GM12878 (cell line): ENCODE data around the gene EYS. TPM values are rescaled to one million over a fixed set of nuclear protein-coding genes. Genes with fewer than 3 reads are reported as not detected.
A peak's percentile ranks its signal among the peaks of the same experiment; 100 is the strongest.

ENCODE experiments used
- ATAC-seq: fragments of 200-7000 bp; cut with Tn5 transposase; 3 replicates; pipeline ENCODE4 v1.9.1; 2020; ENCODE audit warnings: mild to moderate bottlenecking, moderate library complexity
- BruUV-seq: library from RNA; stranded (reverse); fragments of 400-500 nt; replicated peaks from 2 replicates; lab custom pipeline; 2021; lab: Mats Ljungman, UMichigan
- CTCF ChIA-PET: fragments of 300-600 bp; sonication (Branson Sonifier 250); formaldehyde crosslinking; extraction: SDS; loops from one replicate; lab custom pipeline; 2021; ENCODE audit warnings: inconsistent platforms; lab: Yijun Ruan, JAX
- POLR2A ChIA-PET: fragments of 350-600 bp; formaldehyde crosslinking; extraction: SDS; loops from one replicate; lab custom pipeline; 2021; ENCODE audit warnings: inconsistent platforms; lab: Charles Lee
- RAD21 ChIA-PET: fragments of 300-600 bp; sonication (Branson Sonifier 250); formaldehyde crosslinking; loops from one replicate; lab custom pipeline; 2023; ENCODE audit warnings: antibody characterized with exemption; ENCODE audit not compliant: unreplicated experiment; lab: Charles Lee
- SMC1A ChIA-PET: fragments of 300-600 bp; sonication (Branson Sonifier 250); formaldehyde crosslinking; loops from one replicate; lab custom pipeline; 2023; ENCODE audit not compliant: unreplicated experiment, uncharacterized antibody; lab: Charles Lee
- DNase-seq: peaks from one replicate; pipeline ENCODE4 v3.0.0-alpha.2; 2011; ENCODE audit warnings: low read depth, low spot score
- FAIRE-seq: peaks from 3 replicates; lab custom pipeline; 2011; peaks lifted over from hg19 to GRCh38; lab: Jason Lieb, UNC
- H2AFZ ChIP-seq: 2 replicates; pipeline ENCODE4 v1.6.0; 2011; ENCODE audit warnings: low read depth, low read length, control low read depth; ENCODE audit not compliant: control insufficient read depth
- H3K27ac ChIP-seq: 2 replicates; pipeline ENCODE4 v1.5.1; 2011; ENCODE audit warnings: control low read depth; ENCODE audit not compliant: control insufficient read depth, insufficient read depth
- H3K27me3 ChIP-seq, 2 experiments: replicated peaks in 1 of 2; 2 replicates each; pipeline versions ENCODE4 v1.6.0 to v1.6.1; 2011; ENCODE audit warnings: low read length in 1 of 2; ENCODE audit not compliant: control insufficient read depth in 2 of 2, insufficient read depth in 2 of 2
- H3K36me3 ChIP-seq, 2 experiments: 2 replicates each; pipeline ENCODE4 v1.5.1; 2011; ENCODE audit warnings: low read length in 1 of 2; ENCODE audit not compliant: control insufficient read depth in 2 of 2, insufficient read depth in 2 of 2
- H3K4me1 ChIP-seq: 2 replicates; pipeline ENCODE4 v1.6.1; 2011; ENCODE audit warnings: mild to moderate bottlenecking, low read length, moderate library complexity, mixed read lengths; ENCODE audit not compliant: control insufficient read depth, insufficient read depth
- H3K4me2 ChIP-seq: 2 replicates; pipeline ENCODE4 v1.6.0; 2011; ENCODE audit warnings: control low read depth; ENCODE audit not compliant: control insufficient read depth, insufficient read depth
- H3K4me3 ChIP-seq: fragments of 200-600 bp; sonication (generic); 2 replicates; pipeline ENCODE4 v1.5.1; 2016
- H3K79me2 ChIP-seq: 2 replicates; pipeline ENCODE4 v1.6.0; 2011; ENCODE audit warnings: low read length; ENCODE audit not compliant: control insufficient read depth, insufficient read depth
- H3K9ac ChIP-seq: 2 replicates; pipeline ENCODE4 v1.8.0; 2011; ENCODE audit warnings: low read length, control low read depth, mixed read lengths; ENCODE audit not compliant: control insufficient read depth, insufficient read depth
- H3K9me3 ChIP-seq: replicated peaks from 3 replicates; pipeline ENCODE4 v1.5.1; 2011; ENCODE audit warnings: mild to moderate bottlenecking, low read length; ENCODE audit not compliant: control insufficient read depth, insufficient read depth
- H4K20me1 ChIP-seq: 2 replicates; pipeline ENCODE4 v1.6.0; 2011; ENCODE audit not compliant: control insufficient read depth, insufficient read depth
- FOXM1 ChIP-seq: IDR thresholded peaks from 2 replicates; pipeline ENCODE4 v1.6.1; 2012; ENCODE audit warnings: low read depth, mild to moderate bottlenecking, inconsistent platforms, low read length, moderate library complexity
- NR2F1 ChIP-seq: fragments of 450-650 bp; conservative IDR thresholded peaks from 2 replicates; pipeline ENCODE4 v1.6.1; 2017; ENCODE audit warnings: mild to moderate bottlenecking
- PAX5 ChIP-seq: IDR thresholded peaks from 2 replicates; pipeline ENCODE4 v1.6.1; 2011; ENCODE audit warnings: low read depth, low read length, borderline replicate concordance
- POU2F2 ChIP-seq: IDR thresholded peaks from 3 replicates; pipeline ENCODE4 v1.6.1; 2011; ENCODE audit warnings: low read depth, mild to moderate bottlenecking, low read length, borderline replicate concordance
- SMARCA5 ChIP-seq: fragments of 450-650 bp; IDR thresholded peaks from 2 replicates; pipeline ENCODE4 v1.6.1; 2017; ENCODE audit warnings: mild to moderate bottlenecking
- STAT1 ChIP-seq: fragments of 450-650 bp; conservative IDR thresholded peaks from 2 replicates; pipeline ENCODE4 v1.6.1; 2014; ENCODE audit warnings: antibody characterized with exemption, mild to moderate bottlenecking
- ZNF24 ChIP-seq: fragments of 450-650 bp; IDR thresholded peaks from 2 replicates; pipeline ENCODE4 v1.6.1; 2017; ENCODE audit warnings: antibody characterized with exemption, mild to moderate bottlenecking
- ZNF384 ChIP-seq: IDR thresholded peaks from 2 replicates; pipeline ENCODE4 v1.6.1; 2012; ENCODE audit warnings: low read depth, mild to moderate bottlenecking, low read length, improper control_type of control experiment, borderline replicate concordance
- WGBS: methylation state at CpG from one replicate; pipeline ENCODE4 v1.1.6; 2016; ENCODE audit warnings: low lambda C conversion rate; ENCODE audit not compliant: insufficient replicate concordance, insufficient coverage; ENCODE audit errors: missing lambda C conversion rate; 5-methylcytosine and 5-hydroxymethylcytosine counted together
- in situ Hi-C: fragments of 300-500 bp; cut with MboI; formaldehyde crosslinking; loops from 9 replicates; pipeline ENCODE4 v1.14.3; 2018; ENCODE audit warnings: mixed read lengths
- intact Hi-C: fragments of 100-400 bp; cut with micrococcal nuclease; formaldehyde crosslinking; loops from one replicate; pipeline ENCODE4 v1.14.2; 2022; ENCODE audit not compliant: unreplicated experiment
- polyA plus RNA-seq, 11 experiments: library from polyadenylated mRNA; depleted of rRNA in 4 of 11; unstranded in 6 of 11; stranded (reverse) in 5 of 11; fragments of >200 nt; fragmentation: Nextera tagmentation in 4 of 11; fragmentation: Illumina TruSeq in 1 of 11; extraction: Ambion mirVana in 4 of 11; extraction: Trizol in 1 of 11; gene quantifications; 1 replicate in 1 of 11; 2 replicates in 10 of 11; pipeline versions ENCODE4 v1.2.1 to v1.2.3, GENCODE V29; 2011 to 2016; ENCODE audit warnings: inconsistent platforms in 2 of 11, missing spikeins in 2 of 11, low read depth in 1 of 11
- total RNA-seq, 4 experiments: library from RNA; depleted of rRNA in 3 of 4; stranded (reverse); fragments of >200 nt in 3 of 4; fragmentation: Illumina TruSeq in 1 of 4; extraction: Trizol in 1 of 4; gene quantifications; 2 replicates each; pipeline versions ENCODE4 v1.2.1 to v1.2.3, GENCODE V29; 2013 to 2021
- TF ChIP-seq, protein P1 (sequence below): IDR thresholded peaks from 2 replicates; pipeline ENCODE4 v1.6.1; 2011; ENCODE audit warnings: borderline replicate concordance, low read depth, mild to moderate bottlenecking, moderate library complexity, low read length; ENCODE audit not compliant: insufficient read depth, poor library complexity, severe bottlenecking
- TF ChIP-seq, protein P2 (sequence below): fragments of 150-350 bp; IDR thresholded peaks from 2 replicates; pipeline ENCODE4 v1.6.1; 2014; ENCODE audit warnings: mild to moderate bottlenecking, low read depth, low read length

EYS gene
- total and polyA plus RNA-seq, 10 of the 15 experiments (the other 5 are each of a cell fraction or from before 2014, with no cell fraction given): under 0.01 to 0.14 (median 0.02) TPM; not detected in 1

DNA sequence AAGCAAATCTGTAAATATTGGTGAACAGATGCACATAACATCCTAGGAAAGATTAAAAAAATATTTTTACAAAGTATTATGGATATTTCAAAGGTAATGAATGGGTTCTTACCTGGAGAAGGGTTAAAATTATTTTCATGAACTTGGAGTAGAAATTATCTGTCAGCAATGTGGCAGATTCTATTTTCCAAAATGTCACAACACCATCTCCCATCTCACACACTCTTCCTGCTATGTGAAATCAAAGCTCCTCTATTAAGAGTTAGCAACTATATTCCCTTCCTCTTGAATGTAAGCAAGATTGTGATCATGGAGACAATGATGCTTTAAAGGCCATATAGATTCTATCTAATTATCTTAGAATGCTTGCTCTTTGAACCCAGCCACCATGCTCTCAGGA, 304.5 kb downstream of the EYS start:
- FAIRE-seq (no peak), ATAC-seq (no peak), DNase-seq (no peak)
- intact Hi-C loops (no loop called here), in situ Hi-C loops (no loop called here)
- ChIA-PET CTCF (no interaction called here), POLR2A (no interaction called here), SMC1A (no interaction called here), RAD21 (no interaction called here)
- Histone ChIP-seq H3K4me3 (no peak overlapping the region), H3K9ac (no peak overlapping the region), H3K36me3 (no peaks in the 10 kb centered on the region), H3K4me1 (no peaks in the 10 kb centered on the region), H3K4me2 (no peak overlapping the region), H3K9me3 (no peaks in the 10 kb centered on the region), H3K27me3 (no peaks in the 10 kb centered on the region), H4K20me1 (no peaks in the 10 kb centered on the region), H2AFZ (no peak overlapping the region), H3K27ac (no peak overlapping the region), H3K79me2 (no peaks in the 10 kb centered on the region)
- TF ChIP-seq NR2F1: no peak
- no peak for TF ChIP-seq ZNF24
- no TSS peak for BruUV-seq

DNA sequence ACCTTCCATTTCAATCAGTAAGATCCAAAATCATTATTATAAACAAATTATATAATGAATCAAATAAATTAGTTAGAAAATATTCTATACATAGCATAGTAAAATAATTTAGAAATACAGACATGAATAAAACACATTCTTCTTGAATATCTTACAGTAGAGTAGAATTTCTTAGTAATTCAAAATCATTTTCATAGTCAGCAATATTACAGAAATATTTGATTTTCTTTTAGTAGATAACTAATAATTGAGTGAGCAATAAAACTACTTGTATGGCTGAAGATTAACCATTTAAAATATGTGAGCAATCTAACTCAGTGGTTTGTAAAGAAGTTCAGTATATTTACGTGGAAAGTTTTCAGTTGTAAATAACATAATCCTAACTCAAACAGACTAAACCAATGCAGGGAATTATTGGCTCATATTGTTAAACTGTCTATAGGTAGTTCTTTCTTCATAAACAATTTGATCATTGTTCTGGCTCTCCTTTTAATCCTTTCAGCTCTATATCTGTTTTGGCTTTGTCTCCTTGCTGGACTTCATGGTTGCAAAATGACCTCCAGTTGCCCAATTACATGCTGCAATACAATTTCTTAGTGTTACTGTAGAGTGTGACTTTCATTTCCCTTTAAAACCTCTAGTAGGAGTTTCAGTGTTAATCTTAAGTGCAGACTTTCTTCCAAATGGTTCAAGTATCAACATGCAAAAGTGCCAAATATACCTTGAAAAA, 307.5 kb downstream of the EYS start:
- no peak for FAIRE-seq
- in situ Hi-C loops: no loop called here
- no peak for TF ChIP-seq PAX5
- TF ChIP-seq POU2F2: no peak
- TF ChIP-seq, protein P1, sequence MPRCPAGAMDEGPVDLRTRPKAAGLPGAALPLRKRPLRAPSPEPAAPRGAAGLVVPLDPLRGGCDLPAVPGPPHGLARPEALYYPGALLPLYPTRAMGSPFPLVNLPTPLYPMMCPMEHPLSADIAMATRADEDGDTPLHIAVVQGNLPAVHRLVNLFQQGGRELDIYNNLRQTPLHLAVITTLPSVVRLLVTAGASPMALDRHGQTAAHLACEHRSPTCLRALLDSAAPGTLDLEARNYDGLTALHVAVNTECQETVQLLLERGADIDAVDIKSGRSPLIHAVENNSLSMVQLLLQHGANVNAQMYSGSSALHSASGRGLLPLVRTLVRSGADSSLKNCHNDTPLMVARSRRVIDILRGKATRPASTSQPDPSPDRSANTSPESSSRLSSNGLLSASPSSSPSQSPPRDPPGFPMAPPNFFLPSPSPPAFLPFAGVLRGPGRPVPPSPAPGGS: no peak
- TF ChIP-seq ZNF384: no peak
- no peak for TF ChIP-seq SMARCA5
- TF ChIP-seq, protein P2, sequence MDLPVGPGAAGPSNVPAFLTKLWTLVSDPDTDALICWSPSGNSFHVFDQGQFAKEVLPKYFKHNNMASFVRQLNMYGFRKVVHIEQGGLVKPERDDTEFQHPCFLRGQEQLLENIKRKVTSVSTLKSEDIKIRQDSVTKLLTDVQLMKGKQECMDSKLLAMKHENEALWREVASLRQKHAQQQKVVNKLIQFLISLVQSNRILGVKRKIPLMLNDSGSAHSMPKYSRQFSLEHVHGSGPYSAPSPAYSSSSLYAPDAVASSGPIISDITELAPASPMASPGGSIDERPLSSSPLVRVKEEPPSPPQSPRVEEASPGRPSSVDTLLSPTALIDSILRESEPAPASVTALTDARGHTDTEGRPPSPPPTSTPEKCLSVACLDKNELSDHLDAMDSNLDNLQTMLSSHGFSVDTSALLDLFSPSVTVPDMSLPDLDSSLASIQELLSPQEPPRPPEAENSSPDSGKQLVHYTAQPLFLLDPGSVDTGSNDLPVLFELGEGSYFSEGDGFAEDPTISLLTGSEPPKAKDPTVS: no peak
- TF ChIP-seq FOXM1: no peak
- no peak for TF ChIP-seq STAT1

More for the DNA sequence above, 307.5 kb downstream of the EYS start:
- WGBS: 19% methylated on average over 1 of the region's 1 CpG
- ChIA-PET SMC1A (no interaction called here), CTCF (no interaction called here), POLR2A (no interaction called here), RAD21 (no interaction called here)
- H4K20me1 ChIP-seq: no peaks in the 10 kb centered on the region
- H3K27me3 ChIP-seq: no peaks in the 10 kb centered on the region
- no peak overlapping the region for H3K4me2 ChIP-seq
- no peaks in the 10 kb centered on the region for H3K4me1 ChIP-seq
- no peak overlapping the region for H3K9ac ChIP-seq
- no peak overlapping the region for H3K4me3 ChIP-seq
- H3K9me3 ChIP-seq: no peaks in the 10 kb centered on the region
- no peak overlapping the region for H3K27ac ChIP-seq
- no peak overlapping the region for H2AFZ ChIP-seq
- no peak for DNase-seq
- no peaks in the 10 kb centered on the region for H3K79me2 ChIP-seq
- no TSS peak for BruUV-seq
- peak; percentile 64 for ATAC-seq
- intact Hi-C loops: no loop called here
- H3K36me3 ChIP-seq: no peaks in the 10 kb centered on the region
